Stimulated activated CD8-positive, alpha-beta memory T cell treated with anti-CD3 and anti-CD28 coated beads, Interleukin-12 subunit alpha, Interleukin-12 subunit beta, amount 100 ng/mL, for 4 hours (primary cell): ENCODE measurements around the gene POLR2J2.
"Not testable (repeated sequence)": the region's sequence is repeated elsewhere in the genome, so short reads cannot be mapped to it uniquely, and the experiment has no call there.

Experiments used
- DNase-seq: peaks from one replicate; pipeline ENCODE4 v3.0.0-alpha.2; 2020; ENCODE audit warnings: low read depth

Gene POLR2J2

DNA sequence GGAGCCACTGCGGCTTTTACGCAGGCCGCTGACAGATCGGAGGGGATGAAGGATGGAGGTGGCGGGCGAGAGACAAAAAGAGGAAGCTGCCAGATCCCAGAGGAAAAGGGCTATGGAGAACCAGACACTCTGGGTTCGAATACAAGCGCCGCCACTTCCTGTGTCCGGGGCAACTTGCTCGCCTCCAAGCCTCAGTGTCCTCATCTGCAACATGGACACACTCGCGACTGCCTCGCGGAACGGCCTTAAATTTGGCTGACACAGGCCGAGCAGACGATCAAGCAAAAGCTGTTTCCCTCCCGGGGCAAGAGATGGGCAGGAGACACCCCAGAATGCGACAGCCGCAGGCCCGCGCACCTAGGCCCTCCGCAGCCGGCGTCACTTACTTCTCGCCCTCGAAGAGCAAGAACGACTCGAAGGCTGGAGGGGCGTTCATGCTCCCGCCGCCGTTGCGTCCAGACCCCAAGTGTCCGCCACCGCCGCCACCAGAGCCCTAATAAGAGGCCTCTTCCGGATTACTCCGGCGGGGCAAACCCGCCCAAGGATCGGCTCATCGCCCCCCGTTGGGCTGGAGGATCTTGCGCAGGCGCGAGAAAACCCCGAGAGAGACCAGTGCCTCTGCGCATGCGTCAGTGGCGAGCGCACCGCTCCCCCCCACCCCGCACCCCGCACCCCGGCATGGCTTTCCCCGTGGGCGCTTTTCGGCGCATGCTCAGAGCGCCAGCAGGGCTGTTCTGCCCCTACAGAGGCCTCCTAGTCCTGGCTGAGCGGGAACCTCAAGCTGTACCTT lies at the start of gene POLR2J2:
Gene POLR2J2, minus strand, starts transcription at position 498 of the 790 bp plus-strand sequence. Its CDS starts 62 bp downstream, at position 436.
- not testable (repeated sequence) for DNase-seq

DNA sequence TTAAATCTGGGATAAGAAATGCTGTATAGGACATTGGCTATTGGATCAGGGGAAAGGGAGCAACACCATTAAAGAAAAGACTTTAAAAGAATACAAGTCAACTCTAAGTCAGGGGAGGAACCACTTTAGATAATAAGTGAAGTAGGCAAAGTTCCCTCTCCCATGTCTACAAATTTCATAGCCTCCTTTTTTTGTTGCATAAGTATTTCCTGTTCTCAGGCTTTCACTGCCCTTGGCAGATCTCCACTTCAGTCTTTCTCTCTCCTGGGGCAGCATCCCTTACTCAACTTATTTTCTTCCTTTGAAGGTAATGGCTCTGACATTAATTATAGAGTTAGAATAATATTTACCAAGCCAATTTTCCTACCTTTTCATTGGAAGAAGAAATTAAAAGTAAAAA lies 47.0 kb upstream of the POLR2J2 start:
- DNase-seq = not testable (repeated sequence)

DNA sequence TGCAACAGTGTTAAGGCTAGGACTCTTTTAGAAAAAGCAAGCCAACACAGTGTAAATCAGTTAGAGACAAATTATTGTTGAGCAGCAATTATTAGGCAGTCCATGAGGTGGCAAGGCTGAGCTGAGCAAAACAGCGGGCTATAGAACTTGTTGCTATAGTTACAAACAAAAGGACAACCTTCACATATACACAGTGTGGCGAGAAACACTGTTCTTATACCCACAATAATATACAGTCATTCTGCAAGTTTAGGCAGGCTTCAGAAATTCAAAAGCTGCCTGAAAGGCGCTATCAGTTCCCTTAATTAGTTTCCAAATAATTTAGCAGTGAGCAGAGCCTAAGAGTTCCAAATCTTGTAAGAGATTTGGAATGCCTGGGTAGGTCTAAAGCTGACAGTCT lies 44.3 kb upstream of the POLR2J2 start:
- DNase-seq = not testable (repeated sequence)

DNA sequence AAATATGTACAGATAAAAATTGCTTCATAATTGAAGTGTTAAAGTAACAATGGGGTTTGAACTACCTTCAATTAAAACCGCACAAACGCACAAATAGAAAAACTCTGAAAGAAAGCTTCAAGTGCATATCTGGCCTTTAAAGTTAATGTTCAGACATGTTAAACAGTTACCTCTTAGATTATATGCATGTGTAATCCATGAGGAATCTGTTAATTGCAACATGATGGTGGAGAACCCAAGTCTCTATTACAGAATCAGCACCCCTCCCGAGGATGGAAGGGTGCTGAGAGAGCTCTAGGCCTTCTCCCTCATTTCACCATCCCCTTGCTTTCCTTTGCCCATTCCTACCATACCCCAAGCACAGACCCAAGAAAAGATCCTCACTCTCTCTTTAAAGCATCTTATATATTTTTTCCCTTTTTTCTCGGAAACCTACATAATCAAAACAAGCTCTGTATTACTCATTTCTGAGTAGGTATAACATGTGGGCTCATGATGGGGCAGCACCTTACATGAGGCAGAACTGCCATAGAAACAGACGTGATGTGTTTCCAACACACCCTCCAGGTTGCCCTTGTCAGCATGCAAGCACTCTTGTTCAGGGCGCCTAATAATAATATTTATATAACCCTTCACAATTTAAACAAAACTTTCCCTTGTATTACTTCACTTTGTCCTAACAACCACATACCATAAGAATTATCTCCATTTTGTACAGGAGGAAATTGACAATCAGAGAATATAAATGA lies 43.5 kb upstream of the POLR2J2 start:
- DNase-seq = not testable (repeated sequence)

DNA sequence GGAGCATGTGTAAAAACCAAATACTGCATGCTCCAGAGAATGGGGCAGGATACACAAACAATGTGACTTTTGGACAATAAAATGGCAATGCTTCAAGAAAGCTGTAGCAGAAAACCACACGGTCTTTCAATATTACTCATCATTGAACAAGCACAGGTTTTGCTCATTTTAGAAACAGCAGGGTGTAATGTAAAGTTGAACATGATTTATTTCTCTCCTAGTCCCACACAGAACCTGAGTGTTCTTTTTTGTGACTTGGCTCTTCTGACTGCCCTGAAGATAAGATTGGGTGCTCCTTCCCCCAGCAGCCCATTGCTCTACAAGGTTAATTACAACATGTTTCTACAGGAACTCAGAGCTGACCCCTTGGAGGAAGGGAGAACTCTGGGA lies 42.2 kb upstream of the POLR2J2 start:
- not testable (repeated sequence) for DNase-seq

DNA sequence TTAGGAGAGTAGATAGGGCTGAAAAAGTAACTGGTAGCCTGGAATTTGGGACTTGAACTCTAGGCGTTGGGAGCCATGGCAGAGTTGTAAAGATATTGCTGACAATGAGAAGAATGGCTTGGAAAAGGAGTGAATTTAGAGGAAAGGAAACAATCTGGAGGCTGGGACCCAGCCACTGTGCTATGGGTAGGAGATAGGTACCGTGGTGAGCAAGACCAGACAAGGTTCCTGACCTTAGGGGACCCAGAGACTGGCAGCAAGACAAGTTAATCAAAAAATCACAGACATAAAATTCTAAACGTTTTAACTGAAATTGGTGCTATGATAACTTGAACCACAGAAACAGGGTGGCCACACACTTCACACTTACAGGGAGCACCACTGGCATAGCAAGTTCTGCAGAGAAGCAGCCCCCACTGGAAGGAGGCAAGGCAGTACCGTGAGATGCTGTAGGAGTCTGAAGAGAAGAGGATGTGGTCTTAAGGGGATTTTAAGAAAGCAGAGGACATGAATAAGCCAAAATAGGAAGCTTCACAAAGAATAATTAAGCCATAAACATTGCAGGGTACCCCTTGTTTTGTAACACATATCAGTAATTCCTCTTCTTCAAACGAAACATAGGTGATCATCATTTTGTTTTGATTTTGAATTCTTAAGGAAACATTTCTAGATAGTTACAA lies 41.7 kb upstream of the POLR2J2 start:
- not testable (repeated sequence) for DNase-seq

DNA sequence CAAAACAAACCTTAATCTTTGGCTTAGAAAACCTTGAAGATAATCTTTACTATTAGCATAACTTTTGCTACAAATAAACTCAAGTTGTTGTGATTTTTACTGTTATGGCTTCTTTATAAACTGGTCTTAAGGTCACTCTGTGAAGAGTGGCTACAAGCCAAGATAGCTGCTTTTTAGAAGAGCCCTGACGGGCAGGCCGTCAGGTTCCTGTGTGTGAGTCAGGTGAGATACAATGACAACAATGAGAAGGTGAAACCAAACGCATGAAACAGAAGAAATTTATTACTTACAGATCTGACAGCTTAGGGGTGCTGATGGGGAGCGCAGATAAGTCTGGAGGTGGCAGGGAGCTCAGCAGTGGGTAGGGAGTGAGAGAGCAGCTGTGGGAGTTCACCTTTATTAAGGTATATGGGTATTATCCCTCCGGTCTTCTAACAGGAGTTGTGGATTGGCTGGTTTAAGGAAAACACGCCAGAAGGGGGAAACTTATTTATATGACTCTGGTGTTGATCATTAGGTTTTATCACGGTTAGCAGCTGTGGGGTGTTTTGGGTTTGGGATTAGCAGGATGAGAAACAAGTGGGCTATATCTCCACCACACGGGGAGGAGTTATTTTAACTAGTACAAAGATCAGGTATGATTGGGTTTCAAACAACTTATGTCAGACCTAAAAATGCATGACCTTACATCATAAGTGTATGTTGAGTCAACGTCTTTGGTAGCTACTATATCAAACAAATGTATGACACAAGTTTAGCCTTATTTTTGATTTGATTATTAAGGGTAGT lies 27.7 kb upstream of the POLR2J2 start:
- not testable (repeated sequence) for DNase-seq

DNA sequence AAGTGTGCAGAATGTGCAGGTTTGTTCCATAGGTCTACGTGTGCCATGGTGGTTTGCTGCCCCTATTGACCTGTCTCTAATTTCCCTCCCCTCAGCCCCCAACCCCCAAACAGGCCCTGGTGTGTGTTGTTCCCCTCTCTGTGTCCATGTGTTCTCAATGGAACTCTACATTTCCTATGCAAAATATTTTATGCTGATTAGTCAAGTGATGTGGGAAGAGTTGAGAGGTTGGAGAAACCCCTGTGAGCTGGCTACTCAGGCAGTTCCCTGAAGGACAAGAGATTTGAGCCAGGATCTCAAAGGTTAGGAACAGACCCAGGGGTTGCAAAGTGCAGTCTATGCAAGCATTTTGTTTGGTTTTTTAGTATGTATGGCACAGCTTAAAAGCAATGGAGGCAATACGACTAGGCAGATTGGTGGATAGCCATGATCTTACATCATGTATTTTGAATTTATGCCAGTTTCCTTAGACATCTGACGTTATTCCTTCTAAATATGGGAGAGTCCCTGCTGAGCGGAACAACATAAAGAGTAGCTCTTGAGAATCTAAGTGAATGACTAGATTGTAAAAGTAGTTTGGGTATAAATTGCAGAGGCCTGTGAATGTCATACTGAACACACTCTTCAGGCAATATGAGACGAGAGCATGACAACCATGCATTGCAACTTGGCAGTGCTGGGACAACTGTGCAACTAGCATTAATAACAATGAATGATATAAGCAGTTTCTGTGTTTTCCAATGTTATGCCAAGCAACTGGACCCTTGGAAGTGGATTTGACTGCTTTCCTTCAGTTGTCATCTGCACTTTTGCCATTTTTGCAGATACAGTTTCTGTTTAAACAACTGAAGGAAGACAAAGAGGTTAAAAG lies 26.4 kb upstream of the POLR2J2 start:
- DNase-seq = not testable (repeated sequence)

DNA sequence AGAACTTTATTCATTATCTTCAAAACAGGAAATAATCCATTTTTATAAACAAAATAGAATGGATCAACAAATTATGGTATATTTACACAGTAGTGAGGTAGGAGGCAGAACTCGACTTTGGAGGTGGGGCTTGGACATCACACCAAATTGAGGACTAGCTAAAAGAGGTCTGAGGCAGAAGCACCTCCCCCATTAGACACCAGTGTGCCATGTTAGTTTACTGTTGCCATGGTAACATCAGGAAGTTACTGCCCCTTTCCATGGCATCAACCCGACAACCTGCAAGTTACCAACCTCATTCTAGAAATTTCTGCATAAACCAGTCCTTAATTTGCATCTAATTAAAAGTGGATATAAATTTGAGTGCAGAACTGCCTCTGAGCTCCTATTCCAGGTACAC lies 24.5 kb upstream of the POLR2J2 start:
- DNase-seq = not testable (repeated sequence)

DNA sequence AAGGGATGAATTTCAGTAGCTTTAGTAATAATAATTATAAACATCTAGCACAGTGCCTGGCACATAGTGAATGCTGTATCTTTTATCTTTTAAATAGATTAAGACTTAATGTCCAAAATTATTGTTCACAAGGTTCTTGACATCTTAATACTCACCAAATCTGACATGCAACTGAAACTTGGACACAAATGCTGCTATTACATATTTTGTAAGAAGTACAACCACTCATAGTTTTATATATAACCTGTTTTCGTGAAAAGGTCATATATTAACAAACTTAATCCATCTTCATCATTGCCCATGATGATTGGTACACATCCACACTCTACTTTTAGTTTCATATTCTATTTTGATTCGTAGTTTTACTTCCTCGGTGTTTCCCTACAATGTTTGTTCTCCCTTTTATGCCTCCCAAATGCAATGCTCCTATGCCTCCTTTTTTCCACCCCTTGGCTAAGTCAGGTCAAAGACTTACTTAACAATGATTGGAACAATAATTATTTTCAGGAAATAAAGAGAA lies 23.6 kb upstream of the POLR2J2 start:
- not testable (repeated sequence) for DNase-seq

DNA sequence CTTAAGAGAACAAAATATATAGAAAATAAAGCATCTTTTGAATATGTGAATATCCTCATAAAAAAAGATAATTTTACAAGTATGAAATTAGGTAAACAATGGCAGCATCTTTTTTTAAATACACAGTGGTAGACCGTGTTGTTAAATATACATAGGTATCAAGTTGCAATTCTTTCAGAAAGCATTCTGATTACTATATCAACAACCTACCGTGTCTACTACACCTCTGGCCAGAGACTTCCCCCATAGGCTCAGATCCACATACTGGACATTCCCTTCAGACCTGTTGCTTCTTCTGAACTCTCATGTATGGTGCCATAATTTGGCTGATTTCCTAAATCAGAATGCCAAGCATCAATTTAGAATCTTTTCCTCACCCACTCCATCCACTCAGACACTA lies 22.5 kb upstream of the POLR2J2 start:
- not testable (repeated sequence) for DNase-seq

DNA sequence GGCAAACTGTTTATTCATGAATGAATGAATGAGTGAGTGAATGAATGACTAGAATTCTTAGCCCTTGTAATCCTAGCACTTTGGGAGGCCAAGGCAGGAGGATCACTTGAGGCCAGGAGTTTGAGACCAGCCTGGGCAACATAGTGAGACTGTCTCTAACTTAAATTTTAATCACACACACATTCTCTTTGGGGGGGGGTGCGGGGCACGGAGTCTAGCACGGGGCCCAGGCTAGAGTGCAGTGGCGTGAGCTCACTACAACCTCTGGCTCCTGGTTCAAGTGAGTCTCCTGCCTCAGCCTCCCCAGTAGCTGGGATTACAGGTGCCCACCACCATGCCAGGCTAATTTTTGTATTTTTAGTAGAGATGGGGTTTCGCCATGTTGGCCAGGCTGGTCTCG lies 19.1 kb upstream of the POLR2J2 start:
- DNase-seq = not testable (repeated sequence)

DNA sequence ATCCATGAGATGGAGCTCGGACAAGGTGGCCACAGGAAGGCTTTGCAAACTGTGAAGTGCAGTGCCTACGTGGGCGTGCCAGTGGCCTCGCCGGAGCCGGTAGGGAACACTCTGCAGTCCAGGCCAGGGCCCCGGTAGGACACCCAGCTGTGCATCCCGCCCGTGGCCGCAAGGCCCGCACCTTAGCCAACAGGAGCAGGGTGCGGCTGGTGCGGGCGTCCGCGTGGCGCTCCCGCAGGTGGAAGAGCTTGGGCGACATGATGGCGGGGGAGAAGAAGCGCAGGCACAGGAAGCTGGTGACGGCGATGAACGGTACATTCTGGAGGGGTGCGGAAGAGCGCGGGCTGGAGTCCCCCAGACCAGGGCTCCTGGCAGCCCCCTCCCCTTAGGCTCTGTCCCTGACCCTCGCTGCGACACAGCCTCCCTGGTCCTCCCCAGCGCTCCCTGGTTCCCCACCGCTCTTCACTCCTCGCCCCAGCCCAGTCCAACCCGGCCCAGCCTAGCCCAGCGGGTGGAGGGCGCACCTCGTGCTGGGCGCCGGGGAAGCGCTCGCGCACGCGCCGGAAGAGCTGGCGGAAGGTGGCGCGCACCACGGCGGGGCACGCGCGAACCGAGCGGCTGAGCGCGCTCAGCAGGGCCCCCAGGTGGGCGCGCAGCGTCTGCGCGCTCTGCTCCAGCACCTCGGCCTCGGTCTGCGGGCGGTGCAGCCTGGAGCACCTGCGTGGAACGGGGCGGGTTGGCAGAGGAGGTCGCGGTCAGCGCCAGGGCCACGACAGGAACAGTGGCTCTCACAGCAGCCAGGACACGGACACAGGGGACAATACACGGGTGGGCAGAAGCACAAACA lies 18.2 kb upstream of the POLR2J2 start:
- not testable (repeated sequence) for DNase-seq

DNA sequence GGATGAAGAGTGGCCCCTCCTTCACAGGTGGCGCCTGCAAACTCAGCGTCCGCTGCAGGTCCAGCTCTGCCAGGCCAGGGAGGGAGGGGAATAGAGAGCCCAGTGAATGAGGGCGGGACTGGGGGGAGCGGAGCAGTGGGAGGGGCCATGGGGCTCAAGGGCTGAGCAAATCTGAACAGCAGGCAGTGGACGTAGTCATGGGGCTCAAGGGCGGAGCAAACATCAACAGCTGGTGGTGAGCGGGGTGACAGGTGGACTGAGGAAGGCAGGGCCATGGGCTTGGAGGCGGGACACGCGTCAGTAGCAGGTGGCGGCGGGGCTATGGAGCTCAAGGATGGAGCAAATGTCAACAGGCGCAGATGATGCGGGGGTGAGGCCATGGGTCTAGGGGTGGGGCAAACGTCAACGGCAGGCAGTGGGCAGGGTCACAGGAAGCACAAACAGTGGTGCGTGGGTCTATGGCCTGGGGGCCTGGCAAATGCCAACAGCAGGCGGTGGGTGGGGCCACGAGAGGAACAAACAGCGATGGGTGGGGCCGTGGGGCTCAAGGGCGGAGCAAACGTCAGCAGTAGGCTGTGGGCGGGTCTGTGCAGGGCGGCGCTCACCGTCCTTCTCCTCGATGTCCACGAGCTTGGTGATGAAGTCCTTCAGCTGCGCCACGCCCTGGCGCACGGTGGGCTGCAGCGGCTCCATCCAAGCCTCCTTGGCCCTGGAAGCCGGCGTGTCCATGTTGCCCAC lies 17.0 kb upstream of the POLR2J2 start:
- DNase-seq = not testable (repeated sequence)

DNA sequence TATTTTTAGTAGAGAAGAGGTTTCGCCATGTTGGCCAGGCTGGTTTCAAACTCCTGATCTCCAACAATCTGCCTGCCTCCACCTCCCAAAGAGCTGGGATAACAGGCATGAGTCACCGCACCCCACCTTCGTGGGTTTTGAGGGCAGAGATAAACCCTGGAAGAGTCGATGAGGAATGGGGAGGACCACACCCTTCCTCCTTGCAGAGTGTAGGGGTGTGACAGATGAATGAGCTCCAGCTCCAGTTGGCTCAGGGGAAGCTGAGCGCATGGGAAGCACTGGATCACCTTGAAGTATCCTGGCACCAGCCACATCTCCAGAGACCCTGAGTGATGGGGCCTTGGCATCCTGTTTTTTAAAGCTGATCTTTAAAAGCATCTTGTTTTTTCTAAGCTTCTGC lies 11.1 kb upstream of the POLR2J2 start:
- DNase-seq = not testable (repeated sequence)

DNA sequence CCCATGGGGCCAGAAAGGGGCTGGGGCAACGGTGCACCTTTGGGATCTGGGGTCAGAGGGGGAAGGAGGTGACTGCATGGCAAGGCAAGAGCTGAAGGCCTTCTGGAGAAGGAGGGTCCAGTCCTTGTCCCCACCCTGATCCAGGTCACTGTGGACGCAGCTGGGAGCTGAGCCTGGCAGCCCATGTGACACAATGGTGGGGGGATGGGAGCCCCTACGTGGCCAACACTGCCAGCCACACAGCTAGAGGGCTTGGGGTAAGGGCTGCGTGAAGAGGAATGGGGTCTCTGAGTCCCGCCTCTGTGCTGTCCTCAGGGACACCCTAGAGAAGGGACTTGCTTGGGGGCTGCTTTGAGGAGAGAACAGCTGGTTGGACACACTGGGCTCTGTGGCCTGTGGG lies 9.3 kb upstream of the POLR2J2 start:
- not testable (repeated sequence) for DNase-seq

DNA sequence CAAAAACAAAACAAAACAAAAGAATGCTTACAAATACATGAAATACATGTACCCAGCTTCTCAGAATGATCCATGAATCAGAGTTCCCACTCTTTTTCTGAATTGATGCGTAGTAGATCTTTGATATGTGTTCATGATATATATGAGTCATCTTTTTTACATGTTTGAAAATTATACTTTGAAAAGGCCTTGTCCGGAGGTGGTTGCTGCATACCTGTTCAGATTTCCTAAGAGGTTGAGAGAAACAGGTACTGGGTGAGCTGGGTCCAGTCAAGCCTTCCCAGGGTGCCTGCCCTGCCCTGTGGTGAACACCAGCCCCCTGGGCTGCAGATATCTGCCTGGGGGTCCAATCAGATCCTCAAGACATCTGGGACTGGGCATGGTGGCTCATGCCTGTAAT lies 4.1 kb upstream of the POLR2J2 start:
- not testable (repeated sequence) for DNase-seq

DNA sequence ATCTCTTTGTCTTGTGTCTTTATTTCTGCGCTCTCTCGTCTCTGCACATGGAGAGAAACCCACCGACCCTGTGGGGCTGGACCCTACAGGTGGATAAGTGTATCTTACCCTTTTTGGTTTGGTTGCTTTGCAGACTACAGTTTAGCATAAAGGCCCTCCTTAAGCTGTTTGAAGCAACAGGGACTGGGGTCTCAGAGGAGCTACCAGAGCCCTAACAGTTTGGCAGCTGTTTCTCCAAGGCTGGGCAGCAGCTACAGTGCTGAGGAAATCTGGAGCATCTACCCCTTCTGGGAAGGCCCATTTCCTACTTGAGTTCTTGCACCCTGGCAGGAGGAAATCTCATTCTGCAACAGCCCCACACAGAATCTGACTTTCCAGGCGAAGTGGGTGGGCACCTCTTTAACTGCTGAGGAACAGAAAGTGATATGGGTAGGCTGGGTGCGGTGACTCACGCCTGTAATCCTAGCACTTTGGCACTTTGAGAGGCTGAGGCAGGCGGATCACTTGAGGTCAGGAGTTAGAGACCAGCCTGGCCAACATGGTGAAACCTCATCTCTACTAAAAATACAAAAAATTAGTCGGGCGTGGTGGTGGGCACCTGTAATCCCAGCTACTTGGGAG lies 2.1 kb upstream of the POLR2J2 start:
- DNase-seq = not testable (repeated sequence)
